ENCODE data around the gene C3orf52.

The C3orf52 gene

GRCh38 chr3:112128843-112129727, 42.9 kb downstream of the C3orf52 start:
- no peak for TF ChIP-seq CTCF (IDR thresholded peaks at IDR 0.05; ENCODE audit: insufficient read depth, low read depth, low read length, missing control alignments)
- H3K4me3 ChIP-seq (ENCODE audit: low read depth, low read length), result peak overlapping the region; percentile 90
- DNase-seq (ENCODE audit: low read depth), result peak; percentile 89

GRCh38 chr3:112129925-112130637, 43.9 kb downstream of the C3orf52 start:
- no peak for TF ChIP-seq CTCF (IDR thresholded peaks at IDR 0.05; ENCODE audit: insufficient read depth, low read depth, low read length, missing control alignments)
- H3K4me3 ChIP-seq (ENCODE audit: low read depth, low read length), result peak overlapping the region; percentile 90
- peak; percentile 55 for DNase-seq (ENCODE audit: low read depth)

- H3K4me3 ChIP-seq (ENCODE audit: low read depth, low read length), result peak overlapping the region; percentile 90
- no peak for TF ChIP-seq CTCF (IDR thresholded peaks at IDR 0.05; ENCODE audit: insufficient read depth, low read depth, low read length, missing control alignments)
- peak; percentile 51 for DNase-seq (ENCODE audit: low read depth)
These were observed 44.4 kb downstream of the C3orf52 start for GRCh38 chr3:112130638-112130993.

- peak; percentile 51 for DNase-seq (ENCODE audit: low read depth)
- no peak for TF ChIP-seq CTCF (IDR thresholded peaks at IDR 0.05; ENCODE audit: insufficient read depth, low read depth, low read length, missing control alignments)
- H3K4me3 ChIP-seq (ENCODE audit: low read depth, low read length), result peak overlapping the region; percentile 90
These were observed 44.9 kb downstream of the C3orf52 start for GRCh38 chr3:112131111-112131510.

- H3K4me3 ChIP-seq (ENCODE audit: low read depth, low read length), result peak overlapping the region; percentile 90
- no peak for TF ChIP-seq CTCF (IDR thresholded peaks at IDR 0.05; ENCODE audit: insufficient read depth, low read depth, low read length, missing control alignments)
- peak; percentile 44 for DNase-seq (ENCODE audit: low read depth)
These were observed 45.9 kb downstream of the C3orf52 start for GRCh38 chr3:112132088-112132487.

- DNase-seq (ENCODE audit: low read depth), result peak; percentile 68
- TF ChIP-seq CTCF (IDR thresholded peaks at IDR 0.05; ENCODE audit: insufficient read depth, low read depth, low read length, missing control alignments), result no peak
- peak overlapping the region; percentile 90 for H3K4me3 ChIP-seq (ENCODE audit: low read depth, low read length)
These were observed 46.4 kb downstream of the C3orf52 start for GRCh38 chr3:112132554-112132953.

Measured in GM12865 (cell line).